OCI-LY1 (cell line): ENCODE measurements around the gene PSMC2.

ENCODE experiments used
- H2AFZ ChIP-seq: fragments of 200-600 bp; sonication (generic), shearing (Covaris generic); 2 replicates; pipeline ENCODE4 v1.6.0; 2014; ENCODE audit warnings: antibody characterized with exemption, mild to moderate bottlenecking, low read length
- H3F3A ChIP-seq: fragments of 200-600 bp; sonication (generic), shearing (Covaris generic); 2 replicates; pipeline ENCODE4 v1.6.0; 2014; ENCODE audit warnings: mild to moderate bottlenecking, antibody characterized with exemption, low read length, moderate library complexity; ENCODE audit not compliant: insufficient read depth
- H3K27ac ChIP-seq: fragments of 200-600 bp; sonication (generic); 2 replicates; pipeline ENCODE4 v1.5.1; 2014; ENCODE audit warnings: low read length, mixed run types, mild to moderate bottlenecking, low read depth; ENCODE audit not compliant: poor library complexity, severe bottlenecking
- H3K27me3 ChIP-seq: fragments of 200-600 bp; sonication (generic); 2 replicates; pipeline ENCODE4 v1.6.0; 2014; ENCODE audit warnings: antibody characterized with exemption, mild to moderate bottlenecking, low read length, moderate library complexity; ENCODE audit not compliant: insufficient read depth
- H3K36me3 ChIP-seq: fragments of 200-600 bp; sonication (generic); 2 replicates; pipeline ENCODE4 v1.6.1; 2014; ENCODE audit warnings: mild to moderate bottlenecking, antibody characterized with exemption, low read length, moderate library complexity, mixed read lengths; ENCODE audit not compliant: insufficient read depth
- H3K4me1 ChIP-seq: fragments of 200-600 bp; sonication (generic); 2 replicates; pipeline ENCODE4 v1.5.1; 2014; ENCODE audit warnings: mild to moderate bottlenecking, low read length, moderate library complexity; ENCODE audit not compliant: insufficient read depth, severe bottlenecking
- H3K4me2 ChIP-seq: fragments of 200-600 bp; sonication (generic), shearing (Covaris generic); 2 replicates; pipeline ENCODE4 v1.6.1; 2014; ENCODE audit warnings: low read length
- H3K4me3 ChIP-seq: fragments of 200-600 bp; sonication (generic); 2 replicates; pipeline ENCODE4 v1.5.1; 2014; ENCODE audit warnings: low read length, low read depth, mild to moderate bottlenecking, mixed read lengths; ENCODE audit not compliant: poor library complexity, severe bottlenecking
- H3K79me2 ChIP-seq: fragments of 200-600 bp; shearing (Covaris generic); 2 replicates; pipeline ENCODE4 v1.6.1; 2016; ENCODE audit warnings: mixed run types, low read length, mixed read lengths; ENCODE audit not compliant: insufficient read depth
- H3K9ac ChIP-seq: fragments of 200-600 bp; sonication (generic), shearing (Covaris generic); 2 replicates; pipeline ENCODE4 v1.6.1; 2014; ENCODE audit warnings: mild to moderate bottlenecking, low read length, mixed read lengths
- H3K9me2 ChIP-seq: fragments of 200-600 bp; sonication (generic), shearing (Covaris generic); 2 replicates; pipeline ENCODE4 v1.6.1; 2014; ENCODE audit warnings: low read depth, mild to moderate bottlenecking, low read length, mixed read lengths
- H3K9me3 ChIP-seq: fragments of 200-600 bp; shearing (Covaris generic); 2 replicates; pipeline ENCODE4 v1.6.1; 2014; ENCODE audit warnings: low read length, mixed read lengths
- H4K20me1 ChIP-seq: fragments of 200-600 bp; sonication (generic), shearing (Covaris generic); 2 replicates; pipeline ENCODE4 v1.6.0; 2016; ENCODE audit warnings: mild to moderate bottlenecking, low read length; ENCODE audit not compliant: insufficient read depth
- EZH2 ChIP-seq: fragments of 200-600 bp; sonication (generic), shearing (Covaris generic); IDR thresholded peaks from 2 replicates; pipeline ENCODE4 v1.8.0; 2017; ENCODE audit warnings: borderline replicate concordance, mixed run types, mild to moderate bottlenecking, antibody characterized with exemption, low read length, moderate library complexity, mixed read lengths
- TF ChIP-seq, protein P1 (sequence below): fragments of 200-600 bp; sonication (generic), shearing (Covaris generic); IDR thresholded peaks from 2 replicates; pipeline ENCODE4 v1.5.1; 2017; ENCODE audit warnings: mild to moderate bottlenecking, antibody characterized with exemption, low read length, moderate library complexity, mixed read lengths

Gene PSMC2

GRCh38 chr7:103382032-103382402 lies 34.6 kb downstream of the PSMC2 start:
- no peaks in the 10 kb centered on the region for H3K79me2 ChIP-seq
- H3K9ac ChIP-seq = no peak overlapping the region
- H2AFZ ChIP-seq = no peak overlapping the region
- H3K36me3 ChIP-seq = no peaks in the 10 kb centered on the region
- TF ChIP-seq, protein P1, sequence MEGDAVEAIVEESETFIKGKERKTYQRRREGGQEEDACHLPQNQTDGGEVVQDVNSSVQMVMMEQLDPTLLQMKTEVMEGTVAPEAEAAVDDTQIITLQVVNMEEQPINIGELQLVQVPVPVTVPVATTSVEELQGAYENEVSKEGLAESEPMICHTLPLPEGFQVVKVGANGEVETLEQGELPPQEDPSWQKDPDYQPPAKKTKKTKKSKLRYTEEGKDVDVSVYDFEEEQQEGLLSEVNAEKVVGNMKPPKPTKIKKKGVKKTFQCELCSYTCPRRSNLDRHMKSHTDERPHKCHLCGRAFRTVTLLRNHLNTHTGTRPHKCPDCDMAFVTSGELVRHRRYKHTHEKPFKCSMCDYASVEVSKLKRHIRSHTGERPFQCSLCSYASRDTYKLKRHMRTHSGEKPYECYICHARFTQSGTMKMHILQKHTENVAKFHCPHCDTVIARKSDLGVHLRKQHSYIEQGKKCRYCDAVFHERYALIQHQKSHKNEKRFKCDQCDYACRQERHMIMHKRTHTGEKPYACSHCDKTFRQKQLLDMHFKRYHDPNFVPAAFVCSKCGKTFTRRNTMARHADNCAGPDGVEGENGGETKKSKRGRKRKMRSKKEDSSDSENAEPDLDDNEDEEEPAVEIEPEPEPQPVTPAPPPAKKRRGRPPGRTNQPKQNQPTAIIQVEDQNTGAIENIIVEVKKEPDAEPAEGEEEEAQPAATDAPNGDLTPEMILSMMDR = no peak
- no peak for TF ChIP-seq EZH2
- no peaks in the 10 kb centered on the region for H3F3A ChIP-seq
- no peak overlapping the region for H3K4me3 ChIP-seq
- H3K9me2 ChIP-seq = no peaks in the 10 kb centered on the region
- H3K27ac ChIP-seq = no peak overlapping the region
- no peaks in the 10 kb centered on the region for H3K4me1 ChIP-seq
- no peaks in the 10 kb centered on the region for H3K9me3 ChIP-seq
- H3K27me3 ChIP-seq = no peaks in the 10 kb centered on the region; the same call in 1 of the 2 replicates
- no peaks in the 10 kb centered on the region for H4K20me1 ChIP-seq
- H3K4me2 ChIP-seq = no peak overlapping the region

DNA sequence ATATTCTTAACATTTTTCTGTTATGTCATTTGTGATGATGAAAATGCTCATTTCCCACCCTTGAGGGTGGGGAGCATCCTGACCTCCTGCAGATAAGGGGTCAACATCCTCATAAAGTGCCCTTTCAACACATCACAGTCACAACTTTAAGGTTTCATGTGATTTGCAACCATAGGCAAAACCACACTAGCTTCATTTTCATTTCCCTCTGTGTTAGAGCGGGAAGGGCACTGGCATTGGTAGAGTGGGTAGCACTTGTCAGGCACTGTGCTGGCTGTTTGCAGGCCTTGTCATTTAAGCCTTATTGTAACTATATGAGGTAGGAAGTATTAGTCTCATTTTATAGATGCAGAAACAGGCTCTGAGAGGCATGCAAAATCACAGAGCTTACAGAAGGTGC lies 39.8 kb downstream of the PSMC2 start:
- H3K4me2 ChIP-seq = no peak overlapping the region
- H4K20me1 ChIP-seq = no peaks in the 10 kb centered on the region
- H3K9me3 ChIP-seq = no peaks in the 10 kb centered on the region

GRCh38 chr7:103388469-103389140 lies 41.2 kb downstream of the PSMC2 start:
- Histone ChIP-seq H3K4me3 (no peak overlapping the region), H4K20me1 (no peaks in the 10 kb centered on the region), H3K27me3 (peaks cover 3% of the 10 kb centered on the region; the same call in 1 of the 2 replicates), H3K4me2 (no peak overlapping the region), H3K9me3 (no peaks in the 10 kb centered on the region), H2AFZ (no peak overlapping the region), H3K4me1 (no peaks in the 10 kb centered on the region), H3K9ac (no peak overlapping the region), H3K36me3 (no peaks in the 10 kb centered on the region), H3K79me2 (no peaks in the 10 kb centered on the region), H3K27ac (no peak overlapping the region), H3K9me2 (no peaks in the 10 kb centered on the region), H3F3A (no peaks in the 10 kb centered on the region)
- TF ChIP-seq, protein P1 = no peak
- TF ChIP-seq EZH2 = no peak

More for the DNA sequence above, 39.8 kb downstream of the PSMC2 start:
- Histone ChIP-seq H3K36me3 (no peaks in the 10 kb centered on the region), H3K79me2 (no peaks in the 10 kb centered on the region), H3K9ac (no peak overlapping the region), H3K27ac (no peak overlapping the region), H2AFZ (no peak overlapping the region), H3K4me1 (no peaks in the 10 kb centered on the region), H3K4me3 (no peak overlapping the region), H3K27me3 (peaks cover 3% of the 10 kb centered on the region; the same call in 1 of the 2 replicates), H3K9me2 (no peaks in the 10 kb centered on the region), H3F3A (no peaks in the 10 kb centered on the region)
- no peak for TF ChIP-seq EZH2
- TF ChIP-seq, protein P1 = no peak
